ENCODE results near the gene ENTPD7.

ENTPD7 gene

GRCh38 chr10:99656199-99657064 lies 2.9 kb upstream of the ENTPD7 start:
- DNase-seq: no peak
- Histone ChIP-seq H3K9me3 (no peaks in the 10 kb centered on the region), H3K4me1 (no peaks in the 10 kb centered on the region), H3K27me3 (peaks cover 4% of the 10 kb centered on the region; the same call in 1 of the 2 replicates), H3K36me3 (no peaks in the 10 kb centered on the region), H3K4me3 (ENCODE audit: low read depth, low read length) (no peak overlapping the region)
- TF ChIP-seq CTCF (IDR thresholded peaks at IDR 0.05; ENCODE audit: low read depth, low read length): no peak

GRCh38 chr10:99658622-99659030 lies 683 bp upstream of the ENTPD7 start:
- Histone ChIP-seq H3K4me3 (ENCODE audit: low read depth, low read length) (peak overlapping the region; percentile 93), H3K4me1 (no peaks in the 10 kb centered on the region), H3K9me3 (no peaks in the 10 kb centered on the region), H3K27me3 (peaks cover 4% of the 10 kb centered on the region; the same call in 1 of the 2 replicates), H3K36me3 (no peaks in the 10 kb centered on the region)
- peak; percentile 16 for DNase-seq
- no peak for TF ChIP-seq CTCF (IDR thresholded peaks at IDR 0.05; ENCODE audit: low read depth, low read length)

- no peaks in the 10 kb centered on the region for H3K4me1 ChIP-seq
- no peak for TF ChIP-seq CTCF (IDR thresholded peaks at IDR 0.05; ENCODE audit: low read depth, low read length)
- peak overlapping the region; percentile 93 for H3K4me3 ChIP-seq (ENCODE audit: low read depth, low read length)
- peaks cover 4% of the 10 kb centered on the region; the same call in 1 of the 2 replicates for H3K27me3 ChIP-seq
- no peaks in the 10 kb centered on the region for H3K36me3 ChIP-seq
- H3K9me3 ChIP-seq: no peaks in the 10 kb centered on the region
- DNase-seq: no peak
Measured at GRCh38 chr10:99659868-99660366, 608 bp downstream of the ENTPD7 start.

- H3K36me3 ChIP-seq: no peaks in the 10 kb centered on the region
- no peak for TF ChIP-seq CTCF (IDR thresholded peaks at IDR 0.05; ENCODE audit: low read depth, low read length)
- H3K9me3 ChIP-seq: no peaks in the 10 kb centered on the region
- no peak overlapping the region for H3K4me3 ChIP-seq (ENCODE audit: low read depth, low read length)
- DNase-seq: no peak
- H3K4me1 ChIP-seq: no peaks in the 10 kb centered on the region
- H3K27me3 ChIP-seq: peaks cover 4% of the 10 kb centered on the region; the same call in 1 of the 2 replicates
Measured at GRCh38 chr10:99660662-99661376, 1.5 kb downstream of the ENTPD7 start.

- Histone ChIP-seq H3K27me3 (peaks cover 4% of the 10 kb centered on the region; the same call in 1 of the 2 replicates), H3K36me3 (no peaks in the 10 kb centered on the region), H3K9me3 (no peaks in the 10 kb centered on the region), H3K4me1 (no peaks in the 10 kb centered on the region), H3K4me3 (ENCODE audit: low read depth, low read length) (no peak overlapping the region)
- TF ChIP-seq CTCF (IDR thresholded peaks at IDR 0.05; ENCODE audit: low read depth, low read length): no peak
- no peak for DNase-seq
Measured at GRCh38 chr10:99661377-99661763, 2.1 kb downstream of the ENTPD7 start.

Data from BE2C (cell line).